ENCODE results near the gene ZFYVE28. TPM values are rescaled to one million over a fixed set of nuclear protein-coding genes. Genes with fewer than 3 reads are reported as not detected.

The ZFYVE28 gene
- total RNA-seq, 1 donor, result 10.5 TPM

- H3K79me2 ChIP-seq (ENCODE audit: insufficient read depth, low read length), result no peaks in the 10 kb centered on the region
- H3K4me3 ChIP-seq (ENCODE audit: insufficient read depth, low read length), result no peak overlapping the region
- H4K20me1 ChIP-seq (ENCODE audit: insufficient read depth, low read length), result no peaks in the 10 kb centered on the region
- no peak overlapping the region for H2AFZ ChIP-seq (ENCODE audit: low read length)
- no peaks in the 10 kb centered on the region for H3K9me3 ChIP-seq (ENCODE audit: low read depth, low read length)
- H3K27me3 ChIP-seq (ENCODE audit: insufficient read depth, low read length), result no peaks in the 10 kb centered on the region
- no peak for DNase-seq (ENCODE audit: insufficient read length, low spot score, missing footprints)
- no peak overlapping the region for H3K4me2 ChIP-seq (ENCODE audit: insufficient read depth, low read length)
- H3K36me3 ChIP-seq (ENCODE audit: insufficient read depth, low read length), result no peaks in the 10 kb centered on the region
- no peaks in the 10 kb centered on the region for H3K4me1 ChIP-seq (ENCODE audit: insufficient read depth, low read length)
- H3K27ac ChIP-seq (ENCODE audit: low read depth, low read length), result no peak overlapping the region
- TF ChIP-seq CTCF (IDR thresholded peaks at IDR 0.05; ENCODE audit: extremely low read depth, low read depth, low read length), result no peak
These were observed 39.5 kb downstream of the ZFYVE28 start for GRCh38 chr4:2378898-2379297.

GRCh38 chr4:2378401-2378800, 40.0 kb downstream of the ZFYVE28 start:
- H3K27me3 ChIP-seq (ENCODE audit: insufficient read depth, low read length), result no peaks in the 10 kb centered on the region
- no peaks in the 10 kb centered on the region for H3K79me2 ChIP-seq (ENCODE audit: insufficient read depth, low read length)

GRCh38 chr4:2377241-2377640, 41.2 kb downstream of the ZFYVE28 start:
- Histone ChIP-seq H4K20me1 (ENCODE audit: insufficient read depth, low read length) (no peaks in the 10 kb centered on the region), H3K27me3 (ENCODE audit: insufficient read depth, low read length) (no peaks in the 10 kb centered on the region), H3K36me3 (ENCODE audit: insufficient read depth, low read length) (no peaks in the 10 kb centered on the region), H3K9me3 (ENCODE audit: low read depth, low read length) (no peaks in the 10 kb centered on the region), H2AFZ (ENCODE audit: low read length) (no peak overlapping the region), H3K4me3 (ENCODE audit: insufficient read depth, low read length) (no peak overlapping the region), H3K27ac (ENCODE audit: low read depth, low read length) (no peak overlapping the region), H3K4me1 (ENCODE audit: insufficient read depth, low read length) (no peaks in the 10 kb centered on the region), H3K79me2 (ENCODE audit: insufficient read depth, low read length) (no peaks in the 10 kb centered on the region), H3K4me2 (ENCODE audit: insufficient read depth, low read length) (no peak overlapping the region)
- no peak for TF ChIP-seq CTCF (IDR thresholded peaks at IDR 0.05; ENCODE audit: extremely low read depth, low read depth, low read length)
- DNase-seq (ENCODE audit: insufficient read length, low spot score, missing footprints), result no peak

More at GRCh38 chr4:2378401-2378800, 40.0 kb downstream of the ZFYVE28 start:
- H3K36me3 ChIP-seq (ENCODE audit: insufficient read depth, low read length), result no peaks in the 10 kb centered on the region
- H3K4me2 ChIP-seq (ENCODE audit: insufficient read depth, low read length), result no peak overlapping the region
- no peaks in the 10 kb centered on the region for H3K4me1 ChIP-seq (ENCODE audit: insufficient read depth, low read length)
- no peak for TF ChIP-seq CTCF (IDR thresholded peaks at IDR 0.05; ENCODE audit: extremely low read depth, low read depth, low read length)
- no peaks in the 10 kb centered on the region for H3K9me3 ChIP-seq (ENCODE audit: low read depth, low read length)
- H4K20me1 ChIP-seq (ENCODE audit: insufficient read depth, low read length), result no peaks in the 10 kb centered on the region
- H3K27ac ChIP-seq (ENCODE audit: low read depth, low read length), result no peak overlapping the region
- no peak overlapping the region for H3K4me3 ChIP-seq (ENCODE audit: insufficient read depth, low read length)
- H2AFZ ChIP-seq (ENCODE audit: low read length), result peak overlapping the region; percentile 10
- no peak for DNase-seq (ENCODE audit: insufficient read length, low spot score, missing footprints)

- Histone ChIP-seq H3K27ac (ENCODE audit: low read depth, low read length) (no peak overlapping the region), H2AFZ (ENCODE audit: low read length) (no peak overlapping the region), H3K4me2 (ENCODE audit: insufficient read depth, low read length) (no peak overlapping the region), H3K4me3 (ENCODE audit: insufficient read depth, low read length) (no peak overlapping the region), H3K4me1 (ENCODE audit: insufficient read depth, low read length) (no peaks in the 10 kb centered on the region), H3K36me3 (ENCODE audit: insufficient read depth, low read length) (no peaks in the 10 kb centered on the region), H3K27me3 (ENCODE audit: insufficient read depth, low read length) (peaks cover 7% of the 10 kb centered on the region), H3K9me3 (ENCODE audit: low read depth, low read length) (no peaks in the 10 kb centered on the region), H3K79me2 (ENCODE audit: insufficient read depth, low read length) (no peaks in the 10 kb centered on the region), H4K20me1 (ENCODE audit: insufficient read depth, low read length) (no peaks in the 10 kb centered on the region)
- no peak for DNase-seq (ENCODE audit: insufficient read length, low spot score, missing footprints)
- TF ChIP-seq CTCF (IDR thresholded peaks at IDR 0.05; ENCODE audit: extremely low read depth, low read depth, low read length), result no peak
These were observed 43.0 kb downstream of the ZFYVE28 start for GRCh38 chr4:2375427-2375826.

Data from osteoblast (primary cell).